K562 (cell line): ENCODE measurements around the gene MXRA7. TPM values are rescaled to one million over a fixed set of nuclear protein-coding genes. Genes with fewer than 3 reads are reported as not detected.
A peak's percentile ranks its signal among the peaks of the same experiment; 100 is the strongest.

Experiments
- BDP1 ChIP-seq: IDR thresholded peaks from 3 replicates; pipeline ENCODE4 v1.6.1; 2011; ENCODE audit not compliant: insufficient read length, insufficient read depth
- MYBL2 ChIP-seq, 2 experiments: fragments of 450-650 bp in 1 of 2; sonication (generic) in 1 of 2; formaldehyde crosslinking in 1 of 2; IDR thresholded peaks; 2 replicates each; pipeline versions ENCODE4 v1.6.1 to v1.8.1; 2017 to 2022; ENCODE audit warnings: borderline replicate concordance in 1 of 2, inconsistent platforms in 1 of 2, low read depth in 1 of 2, mild to moderate bottlenecking in 1 of 2, missing genetic modification reagents in 1 of 2, moderate library complexity in 1 of 2
- PHF20 ChIP-seq: fragments of 450-650 bp; IDR thresholded peaks from 2 replicates; pipeline ENCODE4 v1.6.1; 2018; ENCODE audit not compliant: partially characterized antibody
- SIN3A ChIP-seq, 2 experiments: fragments of 150-350 bp in 1 of 2; IDR thresholded peaks; 2 replicates each; pipeline ENCODE4 v1.6.1; 2011 to 2016; ENCODE audit warnings: borderline replicate concordance in 2 of 2, low read depth in 2 of 2, low read length in 2 of 2, mild to moderate bottlenecking in 2 of 2, moderate library complexity in 2 of 2; ENCODE audit not compliant: control insufficient read depth in 1 of 2
- ZBED1 ChIP-seq: IDR thresholded peaks from 2 replicates; pipeline ENCODE4 v1.6.1; 2014
- ZNF445 ChIP-seq: fragments of 250-450 bp; sonication (Bioruptor Pico); IDR thresholded peaks from 2 replicates; pipeline ENCODE4 v1.4.0; 2020; ENCODE audit warnings: low read depth, mild to moderate bottlenecking, moderate library complexity
- polyA plus RNA-seq, 8 experiments: library from polyadenylated mRNA; depleted of rRNA in 4 of 8; stranded (reverse) in 5 of 8; unstranded in 3 of 8; fragments of >200 nt; fragmentation: Nextera tagmentation in 2 of 8; fragmentation: Illumina TruSeq in 1 of 8; extraction: Ambion mirVana in 2 of 8; extraction: Trizol in 1 of 8; gene quantifications; 2 replicates each; pipeline versions ENCODE4 v1.2.1 to v1.2.3, GENCODE V29; 2011 to 2014; ENCODE audit warnings: inconsistent platforms in 1 of 8, missing spikeins in 1 of 8
- total RNA-seq, 7 experiments: library from RNA; depleted of rRNA in 6 of 7; stranded (reverse); fragments of >200 nt in 6 of 7; fragmentation: Illumina TruSeq in 2 of 7; extraction: Trizol in 2 of 7; gene quantifications; 2 replicates each; pipeline versions ENCODE4 v1.2.1 to v1.2.3, GENCODE V29; 2011 to 2021; ENCODE audit warnings: low replicate concordance in 1 of 7
- TF ChIP-seq, protein P1 (sequence below): fragments of 450-650 bp; IDR thresholded peaks from 2 replicates; pipeline ENCODE4 v1.6.1; 2016; ENCODE audit warnings: missing biosample characterization, missing genetic modification characterization
- TF ChIP-seq, protein P2 (sequence below): fragments of 450-650 bp; IDR thresholded peaks from 2 replicates; pipeline ENCODE4 v1.6.1; 2014; ENCODE audit warnings: low read depth, mild to moderate bottlenecking, moderate library complexity, borderline replicate concordance
- TF ChIP-seq, protein P3 (sequence below): fragments of 450-650 bp; IDR thresholded peaks from 2 replicates; pipeline ENCODE4 v1.6.1; 2016; ENCODE audit warnings: mild to moderate bottlenecking, moderate library complexity
- TF ChIP-seq, protein P4 (sequence below): sonication (generic); formaldehyde crosslinking; IDR thresholded peaks from 2 replicates; pipeline ENCODE4 v1.8.0; 2022; ENCODE audit warnings: mild to moderate bottlenecking, low read depth, missing genetic modification reagents

MXRA7 gene
- total and polyA plus RNA-seq, 9 of the 15 experiments (the other 6 are each of a cell fraction or from before 2014, with no cell fraction given) = 2.6 to 38.4 (median 14.3) TPM

DNA sequence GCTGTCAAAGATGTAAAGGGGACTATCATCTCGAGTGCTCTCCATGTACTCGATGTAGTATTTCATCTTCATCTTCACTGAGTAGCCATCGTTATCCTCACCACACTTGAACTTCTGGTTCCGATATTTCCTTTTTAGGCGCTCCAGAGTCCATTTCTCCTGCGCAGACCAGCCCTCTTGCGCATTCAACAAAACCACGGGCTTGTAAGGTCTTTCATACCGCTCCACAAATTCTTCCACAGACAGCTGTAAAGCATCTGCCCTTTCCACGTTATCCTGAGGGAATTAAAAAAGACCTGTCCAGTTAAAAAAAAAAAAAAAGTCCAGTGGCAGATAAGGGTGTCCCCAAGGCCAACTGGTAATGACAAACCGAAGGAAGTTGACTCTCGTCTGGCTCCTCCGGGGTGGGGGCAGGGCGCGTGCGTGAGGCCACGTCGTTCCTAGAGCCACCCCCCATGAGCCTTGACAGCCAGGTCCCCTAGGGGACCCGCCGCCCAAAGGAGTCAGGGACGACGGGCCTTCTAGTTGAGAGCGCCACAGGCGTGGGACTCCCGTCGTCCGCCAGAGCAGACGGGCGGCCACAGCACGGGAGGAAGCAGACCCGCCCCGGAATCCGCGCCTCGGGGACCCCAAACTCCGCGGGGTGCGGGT, 14.9 kb upstream of the MXRA7 start (continued):
- TF ChIP-seq SIN3A (IDR thresholded peaks at IDR 0.05; ENCODE audit: borderline replicate concordance in 2 of 2, control insufficient read depth in 1 of 2, low read depth in 2 of 2, low read length in 2 of 2) (peak in 1 of 2 experiments; percentile 56; a peak in 1 of 4 replicates), BDP1 (no peak), ZNF445 (CRISPR knock-in tag) (no peak), PHF20 (no peak), ZBED1 (0 out of 2 replicates have a peak, but pooled peaks have one; percentile 12), MYBL2 (IDR thresholded peaks at IDR 0.05; ENCODE audit: low read depth) (no peak), MYBL2 (CRISPR knock-in tag; IDR thresholded peaks at IDR 0.05; ENCODE audit: borderline replicate concordance) (no peak)
- TF ChIP-seq, protein P1, sequence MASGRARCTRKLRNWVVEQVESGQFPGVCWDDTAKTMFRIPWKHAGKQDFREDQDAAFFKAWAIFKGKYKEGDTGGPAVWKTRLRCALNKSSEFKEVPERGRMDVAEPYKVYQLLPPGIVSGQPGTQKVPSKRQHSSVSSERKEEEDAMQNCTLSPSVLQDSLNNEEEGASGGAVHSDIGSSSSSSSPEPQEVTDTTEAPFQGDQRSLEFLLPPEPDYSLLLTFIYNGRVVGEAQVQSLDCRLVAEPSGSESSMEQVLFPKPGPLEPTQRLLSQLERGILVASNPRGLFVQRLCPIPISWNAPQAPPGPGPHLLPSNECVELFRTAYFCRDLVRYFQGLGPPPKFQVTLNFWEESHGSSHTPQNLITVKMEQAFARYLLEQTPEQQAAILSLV = no peak
- TF ChIP-seq, protein P2, sequence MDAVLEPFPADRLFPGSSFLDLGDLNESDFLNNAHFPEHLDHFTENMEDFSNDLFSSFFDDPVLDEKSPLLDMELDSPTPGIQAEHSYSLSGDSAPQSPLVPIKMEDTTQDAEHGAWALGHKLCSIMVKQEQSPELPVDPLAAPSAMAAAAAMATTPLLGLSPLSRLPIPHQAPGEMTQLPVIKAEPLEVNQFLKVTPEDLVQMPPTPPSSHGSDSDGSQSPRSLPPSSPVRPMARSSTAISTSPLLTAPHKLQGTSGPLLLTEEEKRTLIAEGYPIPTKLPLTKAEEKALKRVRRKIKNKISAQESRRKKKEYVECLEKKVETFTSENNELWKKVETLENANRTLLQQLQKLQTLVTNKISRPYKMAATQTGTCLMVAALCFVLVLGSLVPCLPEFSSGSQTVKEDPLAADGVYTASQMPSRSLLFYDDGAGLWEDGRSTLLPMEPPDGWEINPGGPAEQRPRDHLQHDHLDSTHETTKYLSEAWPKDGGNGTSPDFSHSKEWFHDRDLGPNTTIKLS = peak; percentile 88
- TF ChIP-seq, protein P3, sequence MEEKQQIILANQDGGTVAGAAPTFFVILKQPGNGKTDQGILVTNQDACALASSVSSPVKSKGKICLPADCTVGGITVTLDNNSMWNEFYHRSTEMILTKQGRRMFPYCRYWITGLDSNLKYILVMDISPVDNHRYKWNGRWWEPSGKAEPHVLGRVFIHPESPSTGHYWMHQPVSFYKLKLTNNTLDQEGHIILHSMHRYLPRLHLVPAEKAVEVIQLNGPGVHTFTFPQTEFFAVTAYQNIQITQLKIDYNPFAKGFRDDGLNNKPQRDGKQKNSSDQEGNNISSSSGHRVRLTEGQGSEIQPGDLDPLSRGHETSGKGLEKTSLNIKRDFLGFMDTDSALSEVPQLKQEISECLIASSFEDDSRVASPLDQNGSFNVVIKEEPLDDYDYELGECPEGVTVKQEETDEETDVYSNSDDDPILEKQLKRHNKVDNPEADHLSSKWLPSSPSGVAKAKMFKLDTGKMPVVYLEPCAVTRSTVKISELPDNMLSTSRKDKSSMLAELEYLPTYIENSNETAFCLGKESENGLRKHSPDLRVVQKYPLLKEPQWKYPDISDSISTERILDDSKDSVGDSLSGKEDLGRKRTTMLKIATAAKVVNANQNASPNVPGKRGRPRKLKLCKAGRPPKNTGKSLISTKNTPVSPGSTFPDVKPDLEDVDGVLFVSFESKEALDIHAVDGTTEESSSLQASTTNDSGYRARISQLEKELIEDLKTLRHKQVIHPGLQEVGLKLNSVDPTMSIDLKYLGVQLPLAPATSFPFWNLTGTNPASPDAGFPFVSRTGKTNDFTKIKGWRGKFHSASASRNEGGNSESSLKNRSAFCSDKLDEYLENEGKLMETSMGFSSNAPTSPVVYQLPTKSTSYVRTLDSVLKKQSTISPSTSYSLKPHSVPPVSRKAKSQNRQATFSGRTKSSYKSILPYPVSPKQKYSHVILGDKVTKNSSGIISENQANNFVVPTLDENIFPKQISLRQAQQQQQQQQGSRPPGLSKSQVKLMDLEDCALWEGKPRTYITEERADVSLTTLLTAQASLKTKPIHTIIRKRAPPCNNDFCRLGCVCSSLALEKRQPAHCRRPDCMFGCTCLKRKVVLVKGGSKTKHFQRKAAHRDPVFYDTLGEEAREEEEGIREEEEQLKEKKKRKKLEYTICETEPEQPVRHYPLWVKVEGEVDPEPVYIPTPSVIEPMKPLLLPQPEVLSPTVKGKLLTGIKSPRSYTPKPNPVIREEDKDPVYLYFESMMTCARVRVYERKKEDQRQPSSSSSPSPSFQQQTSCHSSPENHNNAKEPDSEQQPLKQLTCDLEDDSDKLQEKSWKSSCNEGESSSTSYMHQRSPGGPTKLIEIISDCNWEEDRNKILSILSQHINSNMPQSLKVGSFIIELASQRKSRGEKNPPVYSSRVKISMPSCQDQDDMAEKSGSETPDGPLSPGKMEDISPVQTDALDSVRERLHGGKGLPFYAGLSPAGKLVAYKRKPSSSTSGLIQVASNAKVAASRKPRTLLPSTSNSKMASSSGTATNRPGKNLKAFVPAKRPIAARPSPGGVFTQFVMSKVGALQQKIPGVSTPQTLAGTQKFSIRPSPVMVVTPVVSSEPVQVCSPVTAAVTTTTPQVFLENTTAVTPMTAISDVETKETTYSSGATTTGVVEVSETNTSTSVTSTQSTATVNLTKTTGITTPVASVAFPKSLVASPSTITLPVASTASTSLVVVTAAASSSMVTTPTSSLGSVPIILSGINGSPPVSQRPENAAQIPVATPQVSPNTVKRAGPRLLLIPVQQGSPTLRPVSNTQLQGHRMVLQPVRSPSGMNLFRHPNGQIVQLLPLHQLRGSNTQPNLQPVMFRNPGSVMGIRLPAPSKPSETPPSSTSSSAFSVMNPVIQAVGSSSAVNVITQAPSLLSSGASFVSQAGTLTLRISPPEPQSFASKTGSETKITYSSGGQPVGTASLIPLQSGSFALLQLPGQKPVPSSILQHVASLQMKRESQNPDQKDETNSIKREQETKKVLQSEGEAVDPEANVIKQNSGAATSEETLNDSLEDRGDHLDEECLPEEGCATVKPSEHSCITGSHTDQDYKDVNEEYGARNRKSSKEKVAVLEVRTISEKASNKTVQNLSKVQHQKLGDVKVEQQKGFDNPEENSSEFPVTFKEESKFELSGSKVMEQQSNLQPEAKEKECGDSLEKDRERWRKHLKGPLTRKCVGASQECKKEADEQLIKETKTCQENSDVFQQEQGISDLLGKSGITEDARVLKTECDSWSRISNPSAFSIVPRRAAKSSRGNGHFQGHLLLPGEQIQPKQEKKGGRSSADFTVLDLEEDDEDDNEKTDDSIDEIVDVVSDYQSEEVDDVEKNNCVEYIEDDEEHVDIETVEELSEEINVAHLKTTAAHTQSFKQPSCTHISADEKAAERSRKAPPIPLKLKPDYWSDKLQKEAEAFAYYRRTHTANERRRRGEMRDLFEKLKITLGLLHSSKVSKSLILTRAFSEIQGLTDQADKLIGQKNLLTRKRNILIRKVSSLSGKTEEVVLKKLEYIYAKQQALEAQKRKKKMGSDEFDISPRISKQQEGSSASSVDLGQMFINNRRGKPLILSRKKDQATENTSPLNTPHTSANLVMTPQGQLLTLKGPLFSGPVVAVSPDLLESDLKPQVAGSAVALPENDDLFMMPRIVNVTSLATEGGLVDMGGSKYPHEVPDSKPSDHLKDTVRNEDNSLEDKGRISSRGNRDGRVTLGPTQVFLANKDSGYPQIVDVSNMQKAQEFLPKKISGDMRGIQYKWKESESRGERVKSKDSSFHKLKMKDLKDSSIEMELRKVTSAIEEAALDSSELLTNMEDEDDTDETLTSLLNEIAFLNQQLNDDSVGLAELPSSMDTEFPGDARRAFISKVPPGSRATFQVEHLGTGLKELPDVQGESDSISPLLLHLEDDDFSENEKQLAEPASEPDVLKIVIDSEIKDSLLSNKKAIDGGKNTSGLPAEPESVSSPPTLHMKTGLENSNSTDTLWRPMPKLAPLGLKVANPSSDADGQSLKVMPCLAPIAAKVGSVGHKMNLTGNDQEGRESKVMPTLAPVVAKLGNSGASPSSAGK = peak; percentile 66
- TF ChIP-seq, protein P4, sequence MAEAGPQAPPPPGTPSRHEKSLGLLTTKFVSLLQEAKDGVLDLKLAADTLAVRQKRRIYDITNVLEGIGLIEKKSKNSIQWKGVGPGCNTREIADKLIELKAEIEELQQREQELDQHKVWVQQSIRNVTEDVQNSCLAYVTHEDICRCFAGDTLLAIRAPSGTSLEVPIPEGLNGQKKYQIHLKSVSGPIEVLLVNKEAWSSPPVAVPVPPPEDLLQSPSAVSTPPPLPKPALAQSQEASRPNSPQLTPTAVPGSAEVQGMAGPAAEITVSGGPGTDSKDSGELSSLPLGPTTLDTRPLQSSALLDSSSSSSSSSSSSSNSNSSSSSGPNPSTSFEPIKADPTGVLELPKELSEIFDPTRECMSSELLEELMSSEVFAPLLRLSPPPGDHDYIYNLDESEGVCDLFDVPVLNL (CRISPR knock-in tag) = no peak
